ENCODE data around the gene IL20RA.

The IL20RA gene

GRCh38 chr6:136952714-136953260, 92.0 kb downstream of the IL20RA start:
- H3K27ac ChIP-seq (ENCODE audit: low read depth in 2 of 2, low read length in 2 of 2) = no peak overlapping the region
- peaks cover 0 to 3% of the 10 kb centered on the region in 2 donors for H3K4me1 ChIP-seq (ENCODE audit: control insufficient read depth in 2 of 2, insufficient read depth in 2 of 2, low read length in 2 of 2)
- H3K4me3 ChIP-seq (ENCODE audit: low read length in 2 of 2) = no peak overlapping the region
- no peaks in the 10 kb centered on the region for H3K36me3 ChIP-seq (ENCODE audit: control insufficient read depth in 2 of 2, insufficient read depth in 2 of 2, low read length in 2 of 2)
- H3K27me3 ChIP-seq (ENCODE audit: control insufficient read depth in 2 of 2, insufficient read depth in 2 of 2, low read length in 2 of 2) = peaks cover 0 to 3% of the 10 kb centered on the region in 2 donors
- H3K9ac ChIP-seq (ENCODE audit: low read depth in 1 of 2, low read length in 2 of 2) = no peak overlapping the region
- no peaks in the 10 kb centered on the region for H3K9me3 ChIP-seq (ENCODE audit: control insufficient read depth in 2 of 2, low read length in 2 of 2)

GRCh38 chr6:136950436-136951126, 94.2 kb downstream of the IL20RA start:
- Histone ChIP-seq H3K27ac (ENCODE audit: low read depth in 2 of 2, low read length in 2 of 2) (no peak overlapping the region), H3K9ac (ENCODE audit: low read depth in 1 of 2, low read length in 2 of 2) (no peak overlapping the region), H3K9me3 (ENCODE audit: control insufficient read depth in 2 of 2, low read length in 2 of 2) (no peaks in the 10 kb centered on the region)

More at GRCh38 chr6:136950436-136951126, 94.2 kb downstream of the IL20RA start:
- peaks cover 0 to 3% of the 10 kb centered on the region in 2 donors for H3K27me3 ChIP-seq (ENCODE audit: control insufficient read depth in 2 of 2, insufficient read depth in 2 of 2, low read length in 2 of 2)
- H3K4me1 ChIP-seq (ENCODE audit: control insufficient read depth in 2 of 2, insufficient read depth in 2 of 2, low read length in 2 of 2) = no peaks in the 10 kb centered on the region
- no peaks in the 10 kb centered on the region for H3K36me3 ChIP-seq (ENCODE audit: control insufficient read depth in 2 of 2, insufficient read depth in 2 of 2, low read length in 2 of 2)
- H3K4me3 ChIP-seq (ENCODE audit: low read length in 2 of 2) = no peak overlapping the region
